ENCODE data around the gene ANK2. TPM values are rescaled to one million over a fixed set of nuclear protein-coding genes. Genes with fewer than 3 reads are reported as not detected.
A peak's percentile ranks its signal among the peaks of the same experiment; 100 is the strongest.

ANK2 gene
- total and polyA plus RNA-seq, 2 of the 13 experiments (the other 11 are each of a cell fraction or from before 2014, with no cell fraction given), result 2.7 to 15.1 TPM

- TF ChIP-seq ZNF253 (CRISPR knock-in tag; IDR thresholded peaks at IDR 0.05; ENCODE audit: borderline replicate concordance) (no peak), ZSCAN5A (CRISPR knock-in tag; IDR thresholded peaks at IDR 0.05; ENCODE audit: borderline replicate concordance) (no peak), NPAS2 (CRISPR knock-in tag; IDR thresholded peaks at IDR 0.05; ENCODE audit: borderline replicate concordance) (no peak), KLF15 (CRISPR knock-in tag; IDR thresholded peaks at IDR 0.05; ENCODE audit: borderline replicate concordance) (no peak), ZBTB2 (CRISPR knock-in tag; IDR thresholded peaks at IDR 0.05; ENCODE audit: low read depth) (no peak), GATAD2A (CRISPR knock-in tag; IDR thresholded peaks at IDR 0.05) (peak; percentile 89), TRAFD1 (CRISPR knock-in tag; IDR thresholded peaks at IDR 0.05; ENCODE audit: borderline replicate concordance) (no peak), GTF3A (CRISPR knock-in tag; conservative IDR thresholded peaks at IDR 0.05) (0 out of 2 replicates have a peak, but pooled peaks have one; percentile 37), TEAD2 (CRISPR knock-in tag; IDR thresholded peaks at IDR 0.05) (no peak), YEATS2 (CRISPR knock-in tag; IDR thresholded peaks at IDR 0.05; ENCODE audit: borderline replicate concordance) (peak; percentile 74; the same call in 1 of the 2 replicates), KLF12 (CRISPR knock-in tag; IDR thresholded peaks at IDR 0.05; ENCODE audit: borderline replicate concordance) (no peak), HDAC6 (IDR thresholded peaks at IDR 0.05; ENCODE audit: low read depth, low read length) (no peak), ZNF691 (CRISPR knock-in tag; IDR thresholded peaks at IDR 0.05; ENCODE audit: borderline replicate concordance, low read depth) (no peak), ZNF282 (IDR thresholded peaks at IDR 0.05; ENCODE audit: partially characterized antibody) (no peak), ZNF136 (CRISPR knock-in tag; IDR thresholded peaks at IDR 0.05; ENCODE audit: low read depth) (no peak), PHF21A (CRISPR knock-in tag; IDR thresholded peaks at IDR 0.05) (peak; percentile 45; the same call in 1 of the 2 replicates), ZNF577 (CRISPR knock-in tag; IDR thresholded peaks at IDR 0.05; ENCODE audit: borderline replicate concordance, low read depth) (no peak), GZF1 (CRISPR knock-in tag; IDR thresholded peaks at IDR 0.05) (no peak), ATF5 (CRISPR knock-in tag; IDR thresholded peaks at IDR 0.05; ENCODE audit: low read depth) (no peak), KDM6A (CRISPR knock-in tag; IDR thresholded peaks at IDR 0.05; ENCODE audit: low read depth) (peak; percentile 21; the same call in 1 of the 2 replicates), SAFB2 (CRISPR knock-in tag; IDR thresholded peaks at IDR 0.05; ENCODE audit: borderline replicate concordance, low read depth) (no peak)
These were observed 96.3 kb downstream of the ANK2 start (continued) for GRCh38 chr4:113145519-113146291.
